Effector memory CD4-positive, alpha-beta T cell (primary cell): ENCODE measurements around the gene RUVBL1.

Source experiments
- DNase-seq, 3 donors: peaks; one replicate each; pipeline ENCODE4 v3.0.0-alpha.2; 2020
- H3K27ac ChIP-seq: 2 replicates; pipeline ENCODE4 v1.7.0; 2013; ENCODE audit warnings: mild to moderate bottlenecking, low read length, moderate library complexity; ENCODE audit not compliant: insufficient read depth, poor library complexity, severe bottlenecking
- H3K27me3 ChIP-seq: replicated peaks from 2 replicates; pipeline ENCODE4 v1.7.0; 2013; ENCODE audit warnings: mild to moderate bottlenecking, low read length; ENCODE audit not compliant: insufficient read depth, control insufficient read depth, poor library complexity, severe bottlenecking
- H3K36me3 ChIP-seq: 2 replicates; pipeline ENCODE4 v1.7.0; 2013; ENCODE audit warnings: mild to moderate bottlenecking, low read length, moderate library complexity; ENCODE audit not compliant: control insufficient read depth, insufficient read depth
- H3K4me1 ChIP-seq: 2 replicates; pipeline ENCODE4 v1.7.0; 2013; ENCODE audit warnings: low read length, mild to moderate bottlenecking; ENCODE audit not compliant: control insufficient read depth, insufficient read depth, poor library complexity, severe bottlenecking
- H3K4me3 ChIP-seq: 2 replicates; pipeline ENCODE4 v1.7.0; 2013; ENCODE audit warnings: low read length, low read depth, mild to moderate bottlenecking; ENCODE audit not compliant: insufficient read depth, poor library complexity, severe bottlenecking
- H3K9me3 ChIP-seq: 2 replicates; pipeline ENCODE4 v1.7.0; 2013; ENCODE audit warnings: mild to moderate bottlenecking, low read length, moderate library complexity; ENCODE audit not compliant: control insufficient read depth

The RUVBL1 gene

GRCh38 chr3:128084675-128085021 lies 39.0 kb downstream of the RUVBL1 start:
- H3K36me3 ChIP-seq = peaks cover 68% of the 10 kb centered on the region
- H3K4me1 ChIP-seq = no peaks in the 10 kb centered on the region
- H3K27ac ChIP-seq = no peak overlapping the region
- H3K4me3 ChIP-seq = no peak overlapping the region
- no peak for DNase-seq
- H3K27me3 ChIP-seq = no peaks in the 10 kb centered on the region
- no peaks in the 10 kb centered on the region for H3K9me3 ChIP-seq

- Histone ChIP-seq H3K9me3 (no peaks in the 10 kb centered on the region), H3K27me3 (no peaks in the 10 kb centered on the region), H3K4me3 (no peak overlapping the region), H3K36me3 (peaks cover 73% of the 10 kb centered on the region), H3K27ac (no peak overlapping the region), H3K4me1 (no peaks in the 10 kb centered on the region)
- no peak for DNase-seq
Measured at GRCh38 chr3:128083980-128084674, 39.5 kb downstream of the RUVBL1 start.

DNA sequence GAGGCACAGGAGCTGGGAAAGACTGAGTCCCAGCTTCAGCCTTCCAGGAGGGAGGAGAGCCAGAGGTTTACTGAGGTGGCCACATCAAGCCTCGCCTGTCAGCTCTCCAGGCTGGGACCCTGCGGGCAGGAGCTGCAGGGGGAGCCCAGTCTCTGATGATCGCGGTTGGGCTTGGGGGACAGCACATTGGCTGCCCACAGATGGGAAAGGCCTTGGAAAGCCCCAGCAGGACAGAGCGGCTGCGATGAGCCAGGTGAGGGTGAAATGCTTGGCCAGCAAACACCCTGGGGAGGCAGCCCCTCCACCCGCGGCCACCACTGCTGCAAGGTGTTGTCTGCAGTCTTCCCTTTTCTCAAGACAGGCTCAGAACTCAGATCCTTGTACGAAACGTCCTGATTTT lies 40.2 kb downstream of the RUVBL1 start:
- Histone ChIP-seq H3K4me1 (no peaks in the 10 kb centered on the region), H3K36me3 (peaks cover 77% of the 10 kb centered on the region), H3K4me3 (no peak overlapping the region), H3K27me3 (no peaks in the 10 kb centered on the region), H3K27ac (no peak overlapping the region), H3K9me3 (no peaks in the 10 kb centered on the region)
- no peak for DNase-seq

DNA sequence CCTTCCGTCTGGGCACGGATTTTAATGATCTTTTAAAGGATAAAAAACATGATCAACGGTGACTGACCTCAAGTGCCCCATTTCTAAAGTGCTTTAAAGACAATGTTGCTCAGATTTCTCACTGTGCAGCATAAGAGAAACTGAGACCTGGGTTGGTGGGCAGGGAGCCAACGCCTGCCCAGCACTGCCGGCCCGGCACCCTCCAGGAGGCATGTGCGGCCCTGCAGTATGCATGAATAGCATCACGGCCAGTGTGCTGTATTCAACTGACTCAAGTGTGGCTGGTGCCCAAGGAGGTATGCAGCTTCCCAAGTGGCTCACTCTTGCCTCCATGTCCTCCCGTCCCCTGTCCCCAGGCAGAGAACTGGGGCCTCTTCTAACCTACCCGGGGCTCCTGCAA lies 41.1 kb downstream of the RUVBL1 start:
- no peaks in the 10 kb centered on the region for H3K4me1 ChIP-seq
- H3K27me3 ChIP-seq = no peaks in the 10 kb centered on the region
- DNase-seq = no peak
- no peak overlapping the region for H3K27ac ChIP-seq
- peaks cover 75% of the 10 kb centered on the region for H3K36me3 ChIP-seq
- no peak overlapping the region for H3K4me3 ChIP-seq
- H3K9me3 ChIP-seq = no peaks in the 10 kb centered on the region

GRCh38 chr3:128081846-128082245 lies 41.8 kb downstream of the RUVBL1 start:
- peaks cover 4% of the 10 kb centered on the region for H3K4me1 ChIP-seq
- H3K9me3 ChIP-seq = no peaks in the 10 kb centered on the region
- DNase-seq = no peak
- no peak overlapping the region for H3K27ac ChIP-seq
- no peak overlapping the region for H3K4me3 ChIP-seq
- peaks cover 71% of the 10 kb centered on the region for H3K36me3 ChIP-seq
- H3K27me3 ChIP-seq = no peaks in the 10 kb centered on the region

DNA sequence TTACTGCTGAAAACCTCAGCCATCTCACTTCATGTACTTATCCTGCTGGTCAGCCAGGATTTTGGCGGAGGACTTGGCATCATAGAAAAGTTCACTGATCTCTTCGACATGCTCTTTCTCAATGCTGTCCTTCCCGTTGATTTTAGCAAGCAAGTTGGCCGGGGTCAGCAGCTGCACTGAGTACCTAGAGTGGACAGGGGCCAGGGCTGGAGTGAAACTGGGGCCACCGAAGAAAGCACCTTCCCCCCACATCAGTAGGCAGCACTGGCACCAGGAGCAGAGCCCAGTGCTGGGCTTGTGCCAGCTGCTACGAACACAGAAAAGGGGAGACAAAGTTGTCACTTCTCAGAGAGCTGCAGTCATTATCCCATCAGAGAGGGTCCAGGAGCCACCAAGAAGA lies 42.4 kb downstream of the RUVBL1 start:
- no peak for DNase-seq
- Histone ChIP-seq H3K9me3 (no peaks in the 10 kb centered on the region), H3K27ac (no peak overlapping the region), H3K4me3 (no peak overlapping the region), H3K4me1 (peaks cover 5% of the 10 kb centered on the region), H3K27me3 (peaks cover under 1% of the 10 kb centered on the region), H3K36me3 (peaks cover 66% of the 10 kb centered on the region)

- peaks cover 60% of the 10 kb centered on the region for H3K36me3 ChIP-seq
- no peak for DNase-seq
- no peaks in the 10 kb centered on the region for H3K9me3 ChIP-seq
- peaks cover 12% of the 10 kb centered on the region for H3K4me1 ChIP-seq
- H3K27me3 ChIP-seq = peaks cover 5% of the 10 kb centered on the region
- H3K4me3 ChIP-seq = no peak overlapping the region
- H3K27ac ChIP-seq = no peak overlapping the region
Measured at GRCh38 chr3:128080323-128081080, 43.1 kb downstream of the RUVBL1 start.

DNA sequence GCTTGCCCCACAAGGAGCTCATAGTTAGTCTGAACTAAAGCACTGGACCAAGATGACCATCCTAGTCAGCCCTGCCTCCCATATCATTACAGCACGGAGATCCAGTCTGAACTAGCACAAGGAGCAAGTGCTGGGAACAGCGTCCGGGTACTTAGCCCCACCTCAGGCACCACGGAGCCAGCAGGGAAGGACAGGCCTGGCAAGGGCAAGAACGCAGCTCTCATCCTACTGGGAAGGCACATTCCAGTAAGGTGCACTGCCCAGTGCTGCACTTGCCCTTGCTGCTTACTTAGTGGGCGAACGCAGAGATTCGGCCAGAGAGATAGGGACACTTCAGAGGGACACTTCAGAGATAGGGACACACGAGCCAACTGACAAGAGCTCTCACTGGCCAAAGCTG lies 43.8 kb downstream of the RUVBL1 start:
- DNase-seq = no peak
- Histone ChIP-seq H3K9me3 (no peaks in the 10 kb centered on the region), H3K4me3 (no peak overlapping the region), H3K27me3 (peaks cover 5% of the 10 kb centered on the region), H3K4me1 (peaks cover 12% of the 10 kb centered on the region), H3K36me3 (peaks cover 54% of the 10 kb centered on the region), H3K27ac (no peak overlapping the region)

DNA sequence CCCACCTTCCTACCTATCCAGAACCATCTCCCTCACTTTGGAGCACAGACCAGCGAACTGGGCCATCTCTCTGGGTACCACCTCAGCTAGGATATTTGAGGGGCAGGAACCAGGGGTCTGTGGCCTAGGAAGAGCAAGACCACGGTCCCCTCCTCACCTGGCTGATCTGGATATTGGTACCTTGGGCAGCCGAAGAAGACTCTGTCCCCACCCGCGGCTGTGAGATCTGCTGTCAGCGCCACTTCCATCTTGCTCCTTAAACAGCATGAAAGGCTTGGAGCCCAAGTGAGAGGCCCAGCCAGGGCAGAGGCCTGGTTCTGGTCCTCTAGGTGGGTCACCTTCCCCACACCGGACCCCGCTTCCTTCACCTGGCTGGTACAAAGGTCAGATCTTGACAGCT lies 44.7 kb downstream of the RUVBL1 start:
- no peak for DNase-seq
- Histone ChIP-seq H3K27ac (no peak overlapping the region), H3K9me3 (no peaks in the 10 kb centered on the region), H3K4me1 (peaks cover 12% of the 10 kb centered on the region), H3K27me3 (peaks cover 5% of the 10 kb centered on the region), H3K36me3 (peaks cover 45% of the 10 kb centered on the region), H3K4me3 (no peak overlapping the region)

DNA sequence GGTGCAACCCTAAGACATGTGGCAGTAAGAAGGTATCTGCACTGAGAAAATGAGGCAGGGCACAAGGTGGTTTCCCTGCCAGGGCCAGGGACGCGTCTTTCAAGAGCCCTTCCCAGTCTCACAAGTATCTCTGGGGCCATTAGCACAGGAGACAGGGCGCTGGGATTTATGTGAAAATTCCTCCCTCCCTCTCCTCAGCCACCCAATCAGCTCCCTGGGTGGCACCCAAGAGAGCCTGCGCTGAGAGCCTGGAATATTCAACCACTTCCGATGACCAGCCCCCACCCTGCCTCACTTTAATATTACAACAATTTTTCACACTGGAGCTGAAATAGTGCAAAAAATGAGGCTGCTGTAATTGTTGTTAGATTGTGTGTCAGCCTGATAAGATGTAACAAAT lies 45.3 kb downstream of the RUVBL1 start:
- no peak overlapping the region for H3K27ac ChIP-seq
- H3K4me3 ChIP-seq = no peak overlapping the region
- H3K36me3 ChIP-seq = peaks cover 42% of the 10 kb centered on the region
- H3K27me3 ChIP-seq = peaks cover 5% of the 10 kb centered on the region
- no peak for DNase-seq
- H3K4me1 ChIP-seq = peaks cover 12% of the 10 kb centered on the region
- no peaks in the 10 kb centered on the region for H3K9me3 ChIP-seq
